ENCODE measurements around the gene FDX2. TPM values are rescaled to one million over a fixed set of nuclear protein-coding genes. Genes with fewer than 3 reads are reported as not detected.
A peak's percentile ranks its signal among the peaks of the same experiment; 100 is the strongest.

The FDX2 gene
- total and polyA plus RNA-seq, 2 of the 13 experiments (the other 11 are each of a cell fraction or from before 2014, with no cell fraction given) = 21.0 to 24.7 TPM

DNA sequence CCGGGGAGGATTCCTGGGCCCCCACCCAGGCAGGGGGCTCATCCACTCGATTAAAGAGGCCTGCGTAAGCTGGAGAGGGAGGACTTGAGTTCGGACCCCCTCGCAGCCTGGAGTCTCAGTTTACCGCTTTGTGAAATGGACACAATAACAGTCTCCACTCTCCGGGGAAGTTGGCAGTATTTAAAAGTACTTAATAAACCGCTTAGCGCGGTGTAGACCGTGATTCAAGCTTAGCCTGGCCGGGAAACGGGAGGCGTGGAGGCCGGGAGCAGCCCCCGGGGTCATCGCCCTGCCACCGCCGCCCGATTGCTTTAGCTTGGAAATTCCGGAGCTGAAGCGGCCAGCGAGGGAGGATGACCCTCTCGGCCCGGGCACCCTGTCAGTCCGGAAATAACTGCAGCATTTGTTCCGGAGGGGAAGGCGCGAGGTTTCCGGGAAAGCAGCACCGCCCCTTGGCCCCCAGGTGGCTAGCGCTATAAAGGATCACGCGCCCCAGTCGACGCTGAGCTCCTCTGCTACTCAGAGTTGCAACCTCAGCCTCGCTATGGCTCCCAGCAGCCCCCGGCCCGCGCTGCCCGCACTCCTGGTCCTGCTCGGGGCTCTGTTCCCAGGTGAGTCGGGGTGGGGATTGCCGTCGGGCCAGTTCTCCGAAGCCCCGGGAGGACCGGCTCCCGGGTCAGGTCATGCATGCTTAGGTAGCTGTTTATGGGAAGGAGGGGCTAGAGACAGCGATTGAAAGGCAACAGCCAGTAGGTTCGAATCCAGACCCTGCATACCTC lies 45.0 kb downstream of the FDX2 start, which contains the start of gene ICAM1 (continued):
- TF ChIP-seq, protein P1, sequence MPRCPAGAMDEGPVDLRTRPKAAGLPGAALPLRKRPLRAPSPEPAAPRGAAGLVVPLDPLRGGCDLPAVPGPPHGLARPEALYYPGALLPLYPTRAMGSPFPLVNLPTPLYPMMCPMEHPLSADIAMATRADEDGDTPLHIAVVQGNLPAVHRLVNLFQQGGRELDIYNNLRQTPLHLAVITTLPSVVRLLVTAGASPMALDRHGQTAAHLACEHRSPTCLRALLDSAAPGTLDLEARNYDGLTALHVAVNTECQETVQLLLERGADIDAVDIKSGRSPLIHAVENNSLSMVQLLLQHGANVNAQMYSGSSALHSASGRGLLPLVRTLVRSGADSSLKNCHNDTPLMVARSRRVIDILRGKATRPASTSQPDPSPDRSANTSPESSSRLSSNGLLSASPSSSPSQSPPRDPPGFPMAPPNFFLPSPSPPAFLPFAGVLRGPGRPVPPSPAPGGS (CRISPR knock-in tag; IDR thresholded peaks at IDR 0.05) = 0 out of 2 replicates have a peak, but pooled peaks have one; percentile 46
- TF ChIP-seq ZNF512 (CRISPR knock-in tag; IDR thresholded peaks at IDR 0.05) = no peak
- TF ChIP-seq ZNF878 (CRISPR knock-in tag; IDR thresholded peaks at IDR 0.05) = peak; percentile 96
- TF ChIP-seq HNF4G (IDR thresholded peaks at IDR 0.05; ENCODE audit: borderline replicate concordance, low read depth, low read length) = no peak; the same call in 1 of the 2 replicates
- TF ChIP-seq HNF4G (CRISPR knock-in tag; IDR thresholded peaks at IDR 0.05; ENCODE audit: borderline replicate concordance, low read depth) = peak; percentile 37; the same call in 1 of the 2 replicates
- TF ChIP-seq NCOR1 (IDR thresholded peaks at IDR 0.05; ENCODE audit: borderline replicate concordance, low read length) = no peak
- TF ChIP-seq, protein P2, sequence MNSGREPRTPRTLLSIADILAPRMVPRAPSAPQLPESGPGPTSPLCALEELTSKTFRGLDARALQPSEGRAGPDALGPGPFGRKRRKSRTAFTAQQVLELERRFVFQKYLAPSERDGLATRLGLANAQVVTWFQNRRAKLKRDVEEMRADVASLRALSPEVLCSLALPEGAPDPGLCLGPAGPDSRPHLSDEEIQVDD (CRISPR knock-in tag; IDR thresholded peaks at IDR 0.05; ENCODE audit: borderline replicate concordance) = peak; percentile 36; the same call in 1 of the 2 replicates
- TF ChIP-seq DZIP1 (CRISPR knock-in tag; IDR thresholded peaks at IDR 0.05) = peak; percentile 85
- TF ChIP-seq FOXO1 (CRISPR knock-in tag; IDR thresholded peaks at IDR 0.05) = no peak; the same call in 1 of the 2 replicates
- peak; percentile 99 for TF ChIP-seq TFE3 (CRISPR knock-in tag; IDR thresholded peaks at IDR 0.05)
- TF ChIP-seq ZNF792 (CRISPR knock-in tag; IDR thresholded peaks at IDR 0.05) = peak; percentile 93
- peak; percentile 65; the same call in 1 of the 2 replicates for TF ChIP-seq ZNF766 (CRISPR knock-in tag; IDR thresholded peaks at IDR 0.05; ENCODE audit: borderline replicate concordance)
- TF ChIP-seq, protein P3, sequence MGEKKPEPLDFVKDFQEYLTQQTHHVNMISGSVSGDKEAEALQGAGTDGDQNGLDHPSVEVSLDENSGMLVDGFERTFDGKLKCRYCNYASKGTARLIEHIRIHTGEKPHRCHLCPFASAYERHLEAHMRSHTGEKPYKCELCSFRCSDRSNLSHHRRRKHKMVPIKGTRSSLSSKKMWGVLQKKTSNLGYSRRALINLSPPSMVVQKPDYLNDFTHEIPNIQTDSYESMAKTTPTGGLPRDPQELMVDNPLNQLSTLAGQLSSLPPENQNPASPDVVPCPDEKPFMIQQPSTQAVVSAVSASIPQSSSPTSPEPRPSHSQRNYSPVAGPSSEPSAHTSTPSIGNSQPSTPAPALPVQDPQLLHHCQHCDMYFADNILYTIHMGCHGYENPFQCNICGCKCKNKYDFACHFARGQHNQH (CRISPR knock-in tag; IDR thresholded peaks at IDR 0.05) = peak; percentile 92
- TF ChIP-seq, protein P4, sequence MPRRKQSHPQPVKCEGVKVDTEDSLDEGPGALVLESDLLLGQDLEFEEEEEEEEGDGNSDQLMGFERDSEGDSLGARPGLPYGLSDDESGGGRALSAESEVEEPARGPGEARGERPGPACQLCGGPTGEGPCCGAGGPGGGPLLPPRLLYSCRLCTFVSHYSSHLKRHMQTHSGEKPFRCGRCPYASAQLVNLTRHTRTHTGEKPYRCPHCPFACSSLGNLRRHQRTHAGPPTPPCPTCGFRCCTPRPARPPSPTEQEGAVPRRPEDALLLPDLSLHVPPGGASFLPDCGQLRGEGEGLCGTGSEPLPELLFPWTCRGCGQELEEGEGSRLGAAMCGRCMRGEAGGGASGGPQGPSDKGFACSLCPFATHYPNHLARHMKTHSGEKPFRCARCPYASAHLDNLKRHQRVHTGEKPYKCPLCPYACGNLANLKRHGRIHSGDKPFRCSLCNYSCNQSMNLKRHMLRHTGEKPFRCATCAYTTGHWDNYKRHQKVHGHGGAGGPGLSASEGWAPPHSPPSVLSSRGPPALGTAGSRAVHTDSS (CRISPR knock-in tag; conservative IDR thresholded peaks at IDR 0.05) = no peak
- peak; percentile 80; the same call in 1 of the 2 replicates for TF ChIP-seq ZNF615 (CRISPR knock-in tag; IDR thresholded peaks at IDR 0.05; ENCODE audit: borderline replicate concordance)
- no peak; the same call in 1 of the 2 replicates for TF ChIP-seq ZNF556 (CRISPR knock-in tag; IDR thresholded peaks at IDR 0.05; ENCODE audit: borderline replicate concordance)
- peak; percentile 99 for TF ChIP-seq ZNF629 (CRISPR knock-in tag; conservative IDR thresholded peaks at IDR 0.05)
